ENCODE data around the gene RFK. TPM values are rescaled to one million over a fixed set of nuclear protein-coding genes. Genes with fewer than 3 reads are reported as not detected.

The RFK gene
- total and polyA plus RNA-seq, 11 donors, result 11.2 to 29.5 (median 23.6) TPM

DNA sequence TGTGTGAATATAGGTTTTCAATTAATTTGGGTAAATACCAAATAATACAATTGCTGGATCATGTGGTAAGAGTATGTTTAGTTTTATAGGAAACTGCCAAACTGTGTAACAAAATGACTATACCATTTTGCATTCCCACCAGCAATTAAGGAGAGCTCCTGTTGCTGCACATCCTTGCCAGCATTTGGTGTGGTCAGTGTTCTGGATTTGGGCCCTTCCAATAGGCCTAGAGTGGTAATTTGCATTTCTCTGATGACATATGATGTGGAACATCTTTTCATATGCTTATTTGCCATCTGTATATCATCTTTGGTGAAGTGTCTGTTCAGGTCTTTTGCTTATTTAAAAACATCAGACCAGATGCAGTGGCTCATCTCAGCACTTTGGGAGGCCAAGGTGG is 11.6 kb upstream of the RFK start:
- DNase-seq (no peak), ATAC-seq (no peak)
- Histone ChIP-seq H3K27ac (no peak overlapping the region), H3K4me3 (no peak overlapping the region), H3K36me3 (no peaks in the 10 kb centered on the region), H3K9me3 (no peaks in the 10 kb centered on the region), H3K4me1 (peaks cover 0 to 9% (median 0%) of the 10 kb centered on the region in 12 donors), H3K27me3 (no peaks in the 10 kb centered on the region)
- intact Hi-C loops (cut with DNase I), result loop anchor here in 1 of 10 donors (10.0 kb wide), 1 partner anchor 299 kb away; no protein-coding TSS in a partner anchor
- TF ChIP-seq, protein P1, sequence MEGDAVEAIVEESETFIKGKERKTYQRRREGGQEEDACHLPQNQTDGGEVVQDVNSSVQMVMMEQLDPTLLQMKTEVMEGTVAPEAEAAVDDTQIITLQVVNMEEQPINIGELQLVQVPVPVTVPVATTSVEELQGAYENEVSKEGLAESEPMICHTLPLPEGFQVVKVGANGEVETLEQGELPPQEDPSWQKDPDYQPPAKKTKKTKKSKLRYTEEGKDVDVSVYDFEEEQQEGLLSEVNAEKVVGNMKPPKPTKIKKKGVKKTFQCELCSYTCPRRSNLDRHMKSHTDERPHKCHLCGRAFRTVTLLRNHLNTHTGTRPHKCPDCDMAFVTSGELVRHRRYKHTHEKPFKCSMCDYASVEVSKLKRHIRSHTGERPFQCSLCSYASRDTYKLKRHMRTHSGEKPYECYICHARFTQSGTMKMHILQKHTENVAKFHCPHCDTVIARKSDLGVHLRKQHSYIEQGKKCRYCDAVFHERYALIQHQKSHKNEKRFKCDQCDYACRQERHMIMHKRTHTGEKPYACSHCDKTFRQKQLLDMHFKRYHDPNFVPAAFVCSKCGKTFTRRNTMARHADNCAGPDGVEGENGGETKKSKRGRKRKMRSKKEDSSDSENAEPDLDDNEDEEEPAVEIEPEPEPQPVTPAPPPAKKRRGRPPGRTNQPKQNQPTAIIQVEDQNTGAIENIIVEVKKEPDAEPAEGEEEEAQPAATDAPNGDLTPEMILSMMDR (IDR thresholded peaks at IDR 0.05), result no peak
- no peak for TF ChIP-seq POLR2A (IDR thresholded peaks at IDR 0.05)

- intact Hi-C loops (cut with DNase I), result loop anchor here in 1 of 10 donors (10.0 kb wide), 1 partner anchor 299 kb away; no protein-coding TSS in a partner anchor
- no peaks in the 10 kb centered on the region for H3K9me3 ChIP-seq
- ATAC-seq (no peak), DNase-seq (no peak)
- H3K36me3 ChIP-seq, result no peaks in the 10 kb centered on the region
- H3K27ac ChIP-seq, result no peak overlapping the region
- peaks cover 0 to 9% (median 0%) of the 10 kb centered on the region in 12 donors for H3K4me1 ChIP-seq
- no peak overlapping the region for H3K4me3 ChIP-seq
- TF ChIP-seq, protein P1 (IDR thresholded peaks at IDR 0.05), result no peak
- no peak for TF ChIP-seq POLR2A (IDR thresholded peaks at IDR 0.05)
- H3K27me3 ChIP-seq, result no peaks in the 10 kb centered on the region
- 66 to 74% (median 70%) methylated on average over 3 of the region's 3 CpGs for WGBS, 4 donors
These were observed 11.1 kb upstream of the RFK start for GRCh38 chr9:76405340-76405739.

GRCh38 chr9:76404401-76404800 is 10.2 kb upstream of the RFK start:
- intact Hi-C loops (cut with DNase I), result loop anchor here in 3 of 10 donors (5.0 to 10.0 kb wide), 2 partner anchors 298 to 300 kb away; no protein-coding TSS in a partner anchor
- no peak for ATAC-seq
- Histone ChIP-seq H3K27ac (no peak overlapping the region), H3K27me3 (no peaks in the 10 kb centered on the region), H3K36me3 (no peaks in the 10 kb centered on the region), H3K9me3 (no peaks in the 10 kb centered on the region), H3K4me1 (peaks cover 0 to 9% (median 0%) of the 10 kb centered on the region in 12 donors), H3K4me3 (no peak overlapping the region)
- 69 to 79% (median 70%) methylated on average over 1 of the region's 1 CpG for WGBS, 4 donors
- TF ChIP-seq, protein P1 (IDR thresholded peaks at IDR 0.05), result no peak
- TF ChIP-seq POLR2A (IDR thresholded peaks at IDR 0.05), result no peak
- no peak for DNase-seq

GRCh38 chr9:76403352-76403751 is 9.1 kb upstream of the RFK start:
- H3K27ac ChIP-seq, result peak overlapping the region in 6 of 12 donors; percentile 2 to 77 (median 38)
- DNase-seq, result no peak
- 13 to 22% (median 21%) methylated on average over 2 of the region's 2 CpGs for WGBS, 4 donors
- H3K4me3 ChIP-seq, result peak overlapping the region in 2 of 12 donors; percentile 12 to 32
- H3K36me3 ChIP-seq, result no peaks in the 10 kb centered on the region
- H3K4me1 ChIP-seq, result peaks cover 0 to 9% (median 0%) of the 10 kb centered on the region in 12 donors
- ATAC-seq, result peak in 3 of 4 donors; percentile 59 to 82 (median 81)
- intact Hi-C loops (cut with DNase I), result loop anchor here in 4 of 10 donors (2.0 to 10.0 kb wide), 3 partner anchors 299 to 301 kb away; no protein-coding TSS in a partner anchor
- no peaks in the 10 kb centered on the region for H3K9me3 ChIP-seq
- TF ChIP-seq, protein P1 (IDR thresholded peaks at IDR 0.05), result peak; percentile 35 to 66 (median 52)
- no peak for TF ChIP-seq POLR2A (IDR thresholded peaks at IDR 0.05)
- H3K27me3 ChIP-seq, result no peaks in the 10 kb centered on the region

Data from heart left ventricle (tissue), 16 donors.